Measurements from ENCODE around the gene ATG7.

- no peak for TF ChIP-seq YY1 (tag by site-specific recombination; IDR thresholded peaks at IDR 0.05)
- TF ChIP-seq MEIS1 (CRISPR knock-in tag; IDR thresholded peaks at IDR 0.05; ENCODE audit: borderline replicate concordance): no peak
- TF ChIP-seq CTCF (tag by site-specific recombination; IDR thresholded peaks at IDR 0.05): no peak
- TF ChIP-seq ATF2 (tag by site-specific recombination; IDR thresholded peaks at IDR 0.05; ENCODE audit: low read depth): no peak
- TF ChIP-seq ZNF274 (IDR thresholded peaks at IDR 0.05; ENCODE audit: low read length): no peak
- TF ChIP-seq ZNF274 (tag by site-specific recombination; IDR thresholded peaks at IDR 0.05; ENCODE audit: borderline replicate concordance): no peak
- no peak for TF ChIP-seq ZFP69B (tag by site-specific recombination; IDR thresholded peaks at IDR 0.05)
- no peak for TF ChIP-seq ZNF175 (tag by site-specific recombination; IDR thresholded peaks at IDR 0.05)
- TF ChIP-seq ZNF624 (tag by site-specific recombination; IDR thresholded peaks at IDR 0.05): no peak
- no peak for TF ChIP-seq ZNF660 (tag by site-specific recombination; IDR thresholded peaks at IDR 0.05)
- TF ChIP-seq ZSCAN30 (tag by site-specific recombination; IDR thresholded peaks at IDR 0.05): no peak
- no peak for TF ChIP-seq KLF9 (tag by site-specific recombination; IDR thresholded peaks at IDR 0.05; ENCODE audit: low read depth)
- no peak for TF ChIP-seq TRIM28 (IDR thresholded peaks at IDR 0.05; ENCODE audit: borderline replicate concordance, low read length)
- TF ChIP-seq ZNF169 (tag by site-specific recombination; IDR thresholded peaks at IDR 0.05): no peak
- no peak for TF ChIP-seq ZBTB1 (tag by site-specific recombination; IDR thresholded peaks at IDR 0.05)
These were observed 318.8 kb downstream of the ATG7 start for GRCh38 chr3:11591002-11591355.
